ENCODE data around the gene CNTN4.

CNTN4 gene

GRCh38 chr3:2628117-2628516 lies 529.5 kb downstream of the CNTN4 start:
- no peak for TF ChIP-seq ZNF274 (IDR thresholded peaks at IDR 0.05; ENCODE audit: low read depth, low read length)
- no peak overlapping the region for H3K4me3 ChIP-seq (ENCODE audit: low read length)

DNA sequence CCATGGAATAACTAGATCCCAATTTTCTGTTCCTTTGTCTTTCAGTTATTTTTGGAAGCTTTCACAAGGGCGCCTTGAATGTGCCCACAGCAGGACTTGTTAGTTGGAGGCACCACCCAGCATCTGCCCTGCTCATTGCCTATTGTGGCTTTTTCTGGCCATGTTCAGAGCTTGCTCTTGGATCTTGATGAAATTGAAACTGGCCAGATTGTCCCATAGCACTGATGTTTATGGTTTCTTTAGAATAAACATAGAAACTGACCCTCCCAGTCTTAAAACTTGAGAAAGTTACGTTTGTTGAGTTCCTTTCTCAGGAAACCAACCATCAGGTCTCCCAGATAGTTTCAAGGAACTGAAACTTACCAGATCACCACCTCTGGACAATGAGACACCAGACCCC lies 536.8 kb downstream of the CNTN4 start:
- no peak overlapping the region for H3K4me3 ChIP-seq (ENCODE audit: low read length)

GRCh38 chr3:2643606-2644005 lies 544.9 kb downstream of the CNTN4 start:
- no peak for TF ChIP-seq ZNF274 (IDR thresholded peaks at IDR 0.05; ENCODE audit: low read depth, low read length)
- H3K4me3 ChIP-seq (ENCODE audit: low read length) = no peak overlapping the region

More for the DNA sequence above, 536.8 kb downstream of the CNTN4 start:
- TF ChIP-seq ZNF274 (IDR thresholded peaks at IDR 0.05; ENCODE audit: low read depth, low read length) = no peak

GRCh38 chr3:2645001-2645400 lies 546.3 kb downstream of the CNTN4 start:
- H3K4me3 ChIP-seq (ENCODE audit: low read length) = no peak overlapping the region
- TF ChIP-seq ZNF274 (IDR thresholded peaks at IDR 0.05; ENCODE audit: low read depth, low read length) = no peak

- H3K4me3 ChIP-seq (ENCODE audit: low read length) = no peak overlapping the region
- TF ChIP-seq ZNF274 (IDR thresholded peaks at IDR 0.05; ENCODE audit: low read depth, low read length) = no peak
Observed at GRCh38 chr3:2650746-2651145, 552.1 kb downstream of the CNTN4 start.

- no peak for TF ChIP-seq ZNF274 (IDR thresholded peaks at IDR 0.05; ENCODE audit: low read depth, low read length)
- no peak overlapping the region for H3K4me3 ChIP-seq (ENCODE audit: low read length)
Observed at GRCh38 chr3:2652386-2652785, 553.7 kb downstream of the CNTN4 start.

DNA sequence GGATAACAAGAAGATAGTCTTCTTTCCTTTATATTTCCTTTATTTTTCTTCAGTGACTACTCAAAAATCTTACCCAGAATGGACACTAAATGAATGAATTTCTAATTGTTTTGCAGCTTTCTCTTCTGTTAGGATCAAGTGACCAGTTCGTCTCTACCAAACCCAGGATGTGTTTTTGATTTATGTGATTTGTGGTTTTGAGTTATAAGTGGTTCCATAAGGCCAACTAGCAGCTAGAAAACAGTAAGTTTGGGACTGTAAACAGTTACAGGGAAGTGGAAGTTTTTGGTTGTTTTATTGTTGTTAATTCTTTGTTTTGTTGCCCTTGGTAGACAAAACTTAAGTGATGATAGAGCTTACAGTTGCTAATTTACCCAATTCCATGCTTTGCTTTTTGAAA lies 555.0 kb downstream of the CNTN4 start:
- TF ChIP-seq ZNF274 (IDR thresholded peaks at IDR 0.05; ENCODE audit: low read depth, low read length) = no peak

GRCh38 chr3:2655229-2655701 lies 556.6 kb downstream of the CNTN4 start:
- no peak for TF ChIP-seq ZNF274 (IDR thresholded peaks at IDR 0.05; ENCODE audit: low read depth, low read length)

More for the DNA sequence above, 555.0 kb downstream of the CNTN4 start:
- H3K4me3 ChIP-seq (ENCODE audit: low read length) = no peak overlapping the region

DNA sequence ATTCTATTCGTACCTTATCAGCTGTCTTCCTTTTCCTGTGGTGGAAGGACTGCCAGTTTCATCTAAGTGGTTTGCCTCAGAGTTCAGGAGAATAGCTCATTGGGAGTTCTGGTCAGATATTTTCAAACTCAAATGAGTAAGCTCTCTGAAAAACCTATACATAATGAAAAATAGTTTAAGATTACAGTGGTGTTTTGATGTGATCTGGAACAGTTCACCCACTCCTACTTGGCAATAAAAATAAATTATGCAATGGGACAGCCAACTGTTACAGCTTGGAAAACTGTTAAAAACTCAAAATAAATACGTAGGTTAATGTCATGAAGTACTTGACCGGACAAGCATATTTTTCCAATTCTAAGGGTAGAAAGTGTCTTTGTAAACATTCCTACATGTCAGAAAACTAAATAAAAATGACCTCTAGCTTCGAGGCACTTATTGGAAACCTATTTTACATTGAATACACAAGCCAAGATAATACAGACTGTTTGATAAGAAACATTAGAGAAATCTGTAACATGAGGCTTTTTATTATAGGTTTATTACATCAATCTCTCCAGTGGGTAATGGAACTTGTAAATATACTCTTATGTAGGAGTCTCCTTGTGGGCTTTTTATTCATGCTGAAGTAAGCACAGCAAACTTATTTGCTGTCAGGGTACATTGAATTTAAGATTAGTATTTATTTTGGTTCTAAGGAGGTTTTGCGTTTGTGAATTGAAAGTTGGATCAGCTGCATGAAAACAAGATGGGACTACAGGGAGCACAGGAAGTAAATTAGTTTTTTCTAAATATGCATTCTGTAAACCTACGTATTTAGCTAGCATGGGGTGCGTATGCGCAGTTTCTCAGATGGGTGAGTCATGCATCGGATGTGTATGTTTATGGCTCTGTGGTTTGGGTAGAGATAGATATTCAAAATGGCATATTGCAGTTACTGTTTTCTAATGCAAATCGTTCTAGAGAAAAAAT lies 558.4 kb downstream of the CNTN4 start:
- no peak overlapping the region for H3K4me3 ChIP-seq (ENCODE audit: low read length)
- TF ChIP-seq ZNF274 (IDR thresholded peaks at IDR 0.05; ENCODE audit: low read depth, low read length) = no peak

More at GRCh38 chr3:2655229-2655701, 556.6 kb downstream of the CNTN4 start:
- no peak overlapping the region for H3K4me3 ChIP-seq (ENCODE audit: low read length)

- TF ChIP-seq ZNF274 (IDR thresholded peaks at IDR 0.05; ENCODE audit: low read depth, low read length) = no peak
- no peak overlapping the region for H3K4me3 ChIP-seq (ENCODE audit: low read length)
Observed at GRCh38 chr3:2657971-2658370, 559.3 kb downstream of the CNTN4 start.

DNA sequence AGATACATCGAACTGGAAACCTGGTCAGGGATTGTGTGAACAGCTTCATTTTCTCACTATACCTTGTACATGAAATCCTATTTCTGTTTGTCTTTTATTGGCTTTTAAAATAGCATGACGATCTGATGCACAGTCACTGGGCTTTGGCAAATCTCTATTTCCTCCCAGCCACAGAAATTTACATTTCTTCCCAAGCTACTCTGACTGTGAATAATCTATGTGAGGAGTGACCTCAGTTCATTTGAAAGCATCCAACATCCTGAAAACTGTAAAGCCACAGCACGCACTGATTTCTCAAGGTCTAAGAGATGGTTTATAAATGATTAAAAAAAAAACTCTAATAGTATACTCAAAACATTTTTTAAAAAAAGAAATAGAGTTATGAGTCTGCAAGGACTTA lies 561.2 kb downstream of the CNTN4 start:
- H3K4me3 ChIP-seq (ENCODE audit: low read length) = no peak overlapping the region
- TF ChIP-seq ZNF274 (IDR thresholded peaks at IDR 0.05; ENCODE audit: low read depth, low read length) = no peak

GRCh38 chr3:2661078-2661477 lies 562.4 kb downstream of the CNTN4 start:
- H3K4me3 ChIP-seq (ENCODE audit: low read length) = no peak overlapping the region
- TF ChIP-seq ZNF274 (IDR thresholded peaks at IDR 0.05; ENCODE audit: low read depth, low read length) = no peak

DNA sequence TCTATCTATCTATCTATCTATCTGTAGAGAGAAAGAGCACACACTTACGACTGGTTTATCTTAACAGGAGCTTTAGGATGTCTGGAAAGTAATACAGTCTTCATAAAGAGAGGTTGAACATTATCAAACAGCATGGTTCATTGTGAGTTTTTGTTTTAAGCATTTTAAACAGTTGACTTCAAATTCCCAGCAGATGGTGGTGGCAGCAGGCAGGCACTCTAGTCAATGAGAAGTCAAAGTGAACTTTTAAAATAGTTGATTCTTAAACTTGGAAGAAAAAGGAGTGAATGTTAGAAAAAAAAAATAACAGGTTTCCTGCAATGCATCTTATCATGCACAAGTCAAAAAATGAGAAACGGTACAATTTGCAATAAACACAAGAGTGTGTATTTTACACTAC lies 578.8 kb downstream of the CNTN4 start:
- no peak for TF ChIP-seq ZNF274 (IDR thresholded peaks at IDR 0.05; ENCODE audit: low read depth, low read length)
- H3K4me3 ChIP-seq (ENCODE audit: low read length) = no peak overlapping the region

GRCh38 chr3:2680236-2680635 lies 581.6 kb downstream of the CNTN4 start:
- TF ChIP-seq ZNF274 (IDR thresholded peaks at IDR 0.05; ENCODE audit: low read depth, low read length) = no peak
- H3K4me3 ChIP-seq (ENCODE audit: low read length) = no peak overlapping the region

DNA sequence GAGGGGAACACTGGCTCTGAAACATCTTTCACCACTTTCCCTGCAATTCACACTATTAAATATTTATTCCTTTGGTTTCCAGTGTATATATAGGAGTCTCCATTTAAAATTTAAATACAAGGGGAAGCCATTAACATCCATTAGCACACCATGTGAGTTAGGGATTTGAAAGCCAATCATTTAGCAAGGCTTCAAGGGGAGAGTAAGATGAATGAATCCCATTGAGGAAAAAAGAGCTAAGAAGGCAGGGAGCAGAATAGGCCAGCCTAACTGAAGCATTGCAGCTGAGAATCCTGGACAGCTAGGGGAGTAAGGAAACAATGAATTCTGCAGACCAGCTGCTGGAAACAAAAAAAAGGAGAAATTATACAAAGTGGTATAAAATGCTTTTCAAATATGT lies 585.4 kb downstream of the CNTN4 start:
- H3K4me3 ChIP-seq (ENCODE audit: low read length) = no peak overlapping the region
- no peak for TF ChIP-seq ZNF274 (IDR thresholded peaks at IDR 0.05; ENCODE audit: low read depth, low read length)

All from GM08714 (cell line).